H1 (cell line): ENCODE measurements around the gene RNF4. TPM values are rescaled to one million over a fixed set of nuclear protein-coding genes. Genes with fewer than 3 reads are reported as not detected.

Experiments used
- ASH2L ChIP-seq: fragments of 200-600, 300-600 bp; sonication (generic); IDR thresholded peaks from one replicate; pipeline ENCODE4 v1.7.1; 2017; ENCODE audit warnings: low read length
- CBX5 ChIP-seq: fragments of 300-800, 300-1000 bp; sonication (generic); IDR thresholded peaks from 2 replicates; pipeline ENCODE4 v1.7.1; 2016; ENCODE audit warnings: antibody characterized with exemption, low read length, low read depth
- HDAC2 ChIP-seq, 2 experiments: fragments of 300-600 bp in 1 of 2; sonication (generic) in 1 of 2; IDR thresholded peaks; 2 replicates each; pipeline ENCODE4 v1.6.1; 2011 to 2012; ENCODE audit warnings: low read depth in 2 of 2, low read length in 2 of 2, mild to moderate bottlenecking in 2 of 2, moderate library complexity in 2 of 2, borderline replicate concordance in 1 of 2, inconsistent platforms in 1 of 2
- NANOG ChIP-seq: IDR thresholded peaks from 2 replicates; pipeline ENCODE4 v1.6.1; 2011; ENCODE audit warnings: low read length, low read depth, mild to moderate bottlenecking, inconsistent platforms; ENCODE audit not compliant: insufficient read depth, poor library complexity, severe bottlenecking
- POLR2A ChIP-seq, 2 experiments: IDR thresholded peaks; 1 replicate in 1 of 2; 2 replicates in 1 of 2; pipeline ENCODE4 v1.6.1; 2011; ENCODE audit warnings: low read depth in 2 of 2, low read length in 2 of 2, mild to moderate bottlenecking in 2 of 2; ENCODE audit errors: control extremely low read depth in 1 of 2
- POLR2AphosphoS5 ChIP-seq: IDR thresholded peaks from 2 replicates; pipeline ENCODE4 v1.6.1; 2011; ENCODE audit warnings: low read depth, low read length
- polyA plus RNA-seq, 7 experiments: library from polyadenylated mRNA; depleted of rRNA in 3 of 7; stranded (reverse) in 5 of 7; unstranded in 2 of 7; fragments of >200 nt in 5 of 7; fragments of 200-250 nt in 2 of 7; gene quantifications; 1 replicate in 5 of 7; 2 replicates in 1 of 7; 4 replicates in 1 of 7; pipeline versions ENCODE4 v1.2.1 to v1.2.3, GENCODE V29; 2011 to 2013; ENCODE audit warnings: missing spikeins in 2 of 7, mixed read lengths in 2 of 7
- total RNA-seq: library from RNA; stranded (reverse); fragmentation: NEBNext Ultra II Directional; extraction: Animal tissue kit (Norgen Biotek cat#: 25700); gene quantifications from 2 replicates; pipeline ENCODE4 v1.2.1, GENCODE V29; 2021
- TF ChIP-seq, protein P1 (sequence below): fragments of 300-600 bp; sonication (generic); IDR thresholded peaks from 2 replicates; pipeline ENCODE4 v1.7.1; 2012; ENCODE audit warnings: low read length, moderate library complexity, mild to moderate bottlenecking, inconsistent platforms; ENCODE audit not compliant: insufficient replicate concordance

RNF4 gene
- total and polyA plus RNA-seq, 2 of the 8 experiments (the other 6 are each of a cell fraction or from before 2014, with no cell fraction given): 68.2 to 78.9 TPM

DNA sequence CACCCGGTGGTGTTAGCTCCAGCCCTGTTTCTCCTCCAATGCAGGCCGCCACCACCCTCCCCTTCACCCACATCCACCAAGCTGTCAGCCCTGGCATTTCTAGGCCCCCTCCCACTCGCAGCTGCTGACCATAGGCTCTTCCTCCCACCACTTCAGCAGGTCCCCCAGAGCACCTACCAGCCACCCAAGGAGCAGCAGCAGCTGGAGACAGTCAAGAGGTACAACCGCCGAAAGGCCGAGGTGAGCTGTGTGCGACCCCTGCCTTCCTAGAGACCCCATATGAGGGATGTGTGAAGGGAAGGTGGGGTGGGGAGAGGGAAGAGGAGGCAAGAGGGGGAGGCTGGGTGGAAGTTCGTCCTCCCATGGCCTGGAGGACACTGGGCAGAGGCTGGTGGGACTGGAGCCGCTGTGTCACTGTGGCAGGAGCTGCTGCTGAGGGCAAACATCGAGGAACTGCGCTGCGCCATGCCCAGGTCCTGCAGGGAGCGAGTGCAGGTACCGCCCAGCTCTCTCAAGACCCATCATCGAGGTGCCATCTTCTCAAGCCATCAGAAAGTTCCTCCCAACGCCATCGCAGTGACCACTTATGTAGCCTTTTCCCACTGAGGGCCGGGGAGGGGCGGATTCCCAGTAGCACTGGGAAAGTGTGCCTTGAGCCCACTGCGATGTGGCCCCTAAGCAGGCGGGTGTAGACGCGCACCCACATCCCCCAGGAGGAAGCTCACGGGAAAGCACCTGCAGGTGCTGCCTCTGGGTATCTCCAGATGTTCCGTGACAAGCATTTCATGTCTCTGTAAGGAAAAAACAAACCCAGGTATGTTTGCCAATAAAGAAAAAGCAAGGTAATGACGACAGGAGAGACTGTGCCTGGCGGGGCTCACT lies 19.2 kb upstream of the RNF4 start (continued):
- TF ChIP-seq, protein P1, sequence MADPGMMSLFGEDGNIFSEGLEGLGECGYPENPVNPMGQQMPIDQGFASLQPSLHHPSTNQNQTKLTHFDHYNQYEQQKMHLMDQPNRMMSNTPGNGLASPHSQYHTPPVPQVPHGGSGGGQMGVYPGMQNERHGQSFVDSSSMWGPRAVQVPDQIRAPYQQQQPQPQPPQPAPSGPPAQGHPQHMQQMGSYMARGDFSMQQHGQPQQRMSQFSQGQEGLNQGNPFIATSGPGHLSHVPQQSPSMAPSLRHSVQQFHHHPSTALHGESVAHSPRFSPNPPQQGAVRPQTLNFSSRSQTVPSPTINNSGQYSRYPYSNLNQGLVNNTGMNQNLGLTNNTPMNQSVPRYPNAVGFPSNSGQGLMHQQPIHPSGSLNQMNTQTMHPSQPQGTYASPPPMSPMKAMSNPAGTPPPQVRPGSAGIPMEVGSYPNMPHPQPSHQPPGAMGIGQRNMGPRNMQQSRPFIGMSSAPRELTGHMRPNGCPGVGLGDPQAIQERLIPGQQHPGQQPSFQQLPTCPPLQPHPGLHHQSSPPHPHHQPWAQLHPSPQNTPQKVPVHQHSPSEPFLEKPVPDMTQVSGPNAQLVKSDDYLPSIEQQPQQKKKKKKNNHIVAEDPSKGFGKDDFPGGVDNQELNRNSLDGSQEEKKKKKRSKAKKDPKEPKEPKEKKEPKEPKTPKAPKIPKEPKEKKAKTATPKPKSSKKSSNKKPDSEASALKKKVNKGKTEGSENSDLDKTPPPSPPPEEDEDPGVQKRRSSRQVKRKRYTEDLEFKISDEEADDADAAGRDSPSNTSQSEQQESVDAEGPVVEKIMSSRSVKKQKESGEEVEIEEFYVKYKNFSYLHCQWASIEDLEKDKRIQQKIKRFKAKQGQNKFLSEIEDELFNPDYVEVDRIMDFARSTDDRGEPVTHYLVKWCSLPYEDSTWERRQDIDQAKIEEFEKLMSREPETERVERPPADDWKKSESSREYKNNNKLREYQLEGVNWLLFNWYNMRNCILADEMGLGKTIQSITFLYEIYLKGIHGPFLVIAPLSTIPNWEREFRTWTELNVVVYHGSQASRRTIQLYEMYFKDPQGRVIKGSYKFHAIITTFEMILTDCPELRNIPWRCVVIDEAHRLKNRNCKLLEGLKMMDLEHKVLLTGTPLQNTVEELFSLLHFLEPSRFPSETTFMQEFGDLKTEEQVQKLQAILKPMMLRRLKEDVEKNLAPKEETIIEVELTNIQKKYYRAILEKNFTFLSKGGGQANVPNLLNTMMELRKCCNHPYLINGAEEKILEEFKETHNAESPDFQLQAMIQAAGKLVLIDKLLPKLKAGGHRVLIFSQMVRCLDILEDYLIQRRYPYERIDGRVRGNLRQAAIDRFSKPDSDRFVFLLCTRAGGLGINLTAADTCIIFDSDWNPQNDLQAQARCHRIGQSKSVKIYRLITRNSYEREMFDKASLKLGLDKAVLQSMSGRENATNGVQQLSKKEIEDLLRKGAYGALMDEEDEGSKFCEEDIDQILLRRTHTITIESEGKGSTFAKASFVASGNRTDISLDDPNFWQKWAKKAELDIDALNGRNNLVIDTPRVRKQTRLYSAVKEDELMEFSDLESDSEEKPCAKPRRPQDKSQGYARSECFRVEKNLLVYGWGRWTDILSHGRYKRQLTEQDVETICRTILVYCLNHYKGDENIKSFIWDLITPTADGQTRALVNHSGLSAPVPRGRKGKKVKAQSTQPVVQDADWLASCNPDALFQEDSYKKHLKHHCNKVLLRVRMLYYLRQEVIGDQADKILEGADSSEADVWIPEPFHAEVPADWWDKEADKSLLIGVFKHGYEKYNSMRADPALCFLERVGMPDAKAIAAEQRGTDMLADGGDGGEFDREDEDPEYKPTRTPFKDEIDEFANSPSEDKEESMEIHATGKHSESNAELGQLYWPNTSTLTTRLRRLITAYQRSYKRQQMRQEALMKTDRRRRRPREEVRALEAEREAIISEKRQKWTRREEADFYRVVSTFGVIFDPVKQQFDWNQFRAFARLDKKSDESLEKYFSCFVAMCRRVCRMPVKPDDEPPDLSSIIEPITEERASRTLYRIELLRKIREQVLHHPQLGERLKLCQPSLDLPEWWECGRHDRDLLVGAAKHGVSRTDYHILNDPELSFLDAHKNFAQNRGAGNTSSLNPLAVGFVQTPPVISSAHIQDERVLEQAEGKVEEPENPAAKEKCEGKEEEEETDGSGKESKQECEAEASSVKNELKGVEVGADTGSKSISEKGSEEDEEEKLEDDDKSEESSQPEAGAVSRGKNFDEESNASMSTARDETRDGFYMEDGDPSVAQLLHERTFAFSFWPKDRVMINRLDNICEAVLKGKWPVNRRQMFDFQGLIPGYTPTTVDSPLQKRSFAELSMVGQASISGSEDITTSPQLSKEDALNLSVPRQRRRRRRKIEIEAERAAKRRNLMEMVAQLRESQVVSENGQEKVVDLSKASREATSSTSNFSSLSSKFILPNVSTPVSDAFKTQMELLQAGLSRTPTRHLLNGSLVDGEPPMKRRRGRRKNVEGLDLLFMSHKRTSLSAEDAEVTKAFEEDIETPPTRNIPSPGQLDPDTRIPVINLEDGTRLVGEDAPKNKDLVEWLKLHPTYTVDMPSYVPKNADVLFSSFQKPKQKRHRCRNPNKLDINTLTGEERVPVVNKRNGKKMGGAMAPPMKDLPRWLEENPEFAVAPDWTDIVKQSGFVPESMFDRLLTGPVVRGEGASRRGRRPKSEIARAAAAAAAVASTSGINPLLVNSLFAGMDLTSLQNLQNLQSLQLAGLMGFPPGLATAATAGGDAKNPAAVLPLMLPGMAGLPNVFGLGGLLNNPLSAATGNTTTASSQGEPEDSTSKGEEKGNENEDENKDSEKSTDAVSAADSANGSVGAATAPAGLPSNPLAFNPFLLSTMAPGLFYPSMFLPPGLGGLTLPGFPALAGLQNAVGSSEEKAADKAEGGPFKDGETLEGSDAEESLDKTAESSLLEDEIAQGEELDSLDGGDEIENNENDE: no peak
- no peak for TF ChIP-seq NANOG
- TF ChIP-seq CBX5: no peak
- TF ChIP-seq POLR2AphosphoS5: no peak
- no peak for TF ChIP-seq HDAC2 (IDR thresholded peaks at IDR 0.05; ENCODE audit: borderline replicate concordance in 1 of 2, low read depth in 2 of 2, low read length in 2 of 2)
- no peak for TF ChIP-seq ASH2L
- no peak for TF ChIP-seq POLR2A (IDR thresholded peaks at IDR 0.05; ENCODE audit: control extremely low read depth in 1 of 2, low read depth in 2 of 2, low read length in 2 of 2)
- TF ChIP-seq, all 59 proteins: peak for 0
